ENCODE measurements around the gene DGKG.

Gene DGKG

DNA sequence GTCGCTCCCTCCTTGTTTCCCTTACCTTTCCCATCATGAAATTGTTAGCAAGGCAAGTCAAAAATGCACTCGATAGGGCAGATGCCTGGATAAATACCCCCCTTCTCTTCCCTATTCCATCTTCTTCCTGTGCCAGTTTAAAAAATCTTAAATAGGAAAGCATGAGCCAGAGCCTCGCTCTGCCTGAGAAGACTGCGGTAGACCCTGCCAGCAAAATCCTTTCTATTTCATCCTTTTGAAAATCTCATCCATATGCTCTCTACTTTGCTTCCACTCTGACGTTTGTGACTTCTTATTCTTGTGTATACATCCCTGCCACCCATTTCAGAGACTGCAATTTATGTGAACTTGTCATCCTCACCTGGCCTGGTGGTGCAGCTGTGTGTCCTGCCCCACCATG lies 138.6 kb downstream of the DGKG start:
- Histone ChIP-seq H2AFZ (ENCODE audit: low read length) (no peak overlapping the region), H3F3A (ENCODE audit: low read depth) (no peaks in the 10 kb centered on the region), H3K27me3 (ENCODE audit: insufficient read depth, low read length, poor library complexity, severe bottlenecking) (no peaks in the 10 kb centered on the region), H3K4me1 (ENCODE audit: insufficient read depth, low read length, poor library complexity, severe bottlenecking) (peaks cover 6% of the 10 kb centered on the region), H3K79me2 (ENCODE audit: insufficient read depth, low read length) (no peaks in the 10 kb centered on the region), H3K9ac (ENCODE audit: low read depth, low read length, poor library complexity, severe bottlenecking) (no peak overlapping the region), H3K36me3 (ENCODE audit: insufficient read depth, low read length) (no peaks in the 10 kb centered on the region), H3K9me2 (replicated peaks; ENCODE audit: low read depth, low read length) (no peaks in the 10 kb centered on the region), H3K4me2 (ENCODE audit: low read depth, low read length, poor library complexity, severe bottlenecking) (no peak overlapping the region), H3K9me3 (ENCODE audit: insufficient read depth, low read depth, low read length) (no peaks in the 10 kb centered on the region), H3K4me3 (ENCODE audit: low read length, poor library complexity, severe bottlenecking) (no peak overlapping the region), H4K20me1 (ENCODE audit: insufficient read depth, low read length, poor library complexity, severe bottlenecking) (no peaks in the 10 kb centered on the region)
- TF ChIP-seq, protein P1, sequence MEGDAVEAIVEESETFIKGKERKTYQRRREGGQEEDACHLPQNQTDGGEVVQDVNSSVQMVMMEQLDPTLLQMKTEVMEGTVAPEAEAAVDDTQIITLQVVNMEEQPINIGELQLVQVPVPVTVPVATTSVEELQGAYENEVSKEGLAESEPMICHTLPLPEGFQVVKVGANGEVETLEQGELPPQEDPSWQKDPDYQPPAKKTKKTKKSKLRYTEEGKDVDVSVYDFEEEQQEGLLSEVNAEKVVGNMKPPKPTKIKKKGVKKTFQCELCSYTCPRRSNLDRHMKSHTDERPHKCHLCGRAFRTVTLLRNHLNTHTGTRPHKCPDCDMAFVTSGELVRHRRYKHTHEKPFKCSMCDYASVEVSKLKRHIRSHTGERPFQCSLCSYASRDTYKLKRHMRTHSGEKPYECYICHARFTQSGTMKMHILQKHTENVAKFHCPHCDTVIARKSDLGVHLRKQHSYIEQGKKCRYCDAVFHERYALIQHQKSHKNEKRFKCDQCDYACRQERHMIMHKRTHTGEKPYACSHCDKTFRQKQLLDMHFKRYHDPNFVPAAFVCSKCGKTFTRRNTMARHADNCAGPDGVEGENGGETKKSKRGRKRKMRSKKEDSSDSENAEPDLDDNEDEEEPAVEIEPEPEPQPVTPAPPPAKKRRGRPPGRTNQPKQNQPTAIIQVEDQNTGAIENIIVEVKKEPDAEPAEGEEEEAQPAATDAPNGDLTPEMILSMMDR (conservative IDR thresholded peaks at IDR 0.05; ENCODE audit: low read length), result no peak
- TF ChIP-seq EZH2phosphoT487 (IDR thresholded peaks at IDR 0.05; ENCODE audit: borderline replicate concordance), result no peak

- Histone ChIP-seq H3K27me3 (ENCODE audit: insufficient read depth, low read length, poor library complexity, severe bottlenecking) (no peaks in the 10 kb centered on the region), H3K9me2 (replicated peaks; ENCODE audit: low read depth, low read length) (no peaks in the 10 kb centered on the region), H3K4me3 (ENCODE audit: low read length, poor library complexity, severe bottlenecking) (no peak overlapping the region), H3K4me2 (ENCODE audit: low read depth, low read length, poor library complexity, severe bottlenecking) (no peak overlapping the region), H3K79me2 (ENCODE audit: insufficient read depth, low read length) (no peaks in the 10 kb centered on the region), H3F3A (ENCODE audit: low read depth) (no peaks in the 10 kb centered on the region), H4K20me1 (ENCODE audit: insufficient read depth, low read length, poor library complexity, severe bottlenecking) (no peaks in the 10 kb centered on the region), H2AFZ (ENCODE audit: low read length) (no peak overlapping the region), H3K9me3 (ENCODE audit: insufficient read depth, low read depth, low read length) (no peaks in the 10 kb centered on the region), H3K4me1 (ENCODE audit: insufficient read depth, low read length, poor library complexity, severe bottlenecking) (peaks cover 18% of the 10 kb centered on the region), H3K9ac (ENCODE audit: low read depth, low read length, poor library complexity, severe bottlenecking) (no peak overlapping the region), H3K36me3 (ENCODE audit: insufficient read depth, low read length) (no peaks in the 10 kb centered on the region)
- no peak for TF ChIP-seq EZH2phosphoT487 (IDR thresholded peaks at IDR 0.05; ENCODE audit: borderline replicate concordance)
- TF ChIP-seq, protein P1 (conservative IDR thresholded peaks at IDR 0.05; ENCODE audit: low read length), result no peak
Observed at GRCh38 chr3:186221760-186222378, 140.2 kb downstream of the DGKG start.

GRCh38 chr3:186220911-186221645 lies 141.0 kb downstream of the DGKG start:
- Histone ChIP-seq H3K9ac (ENCODE audit: low read depth, low read length, poor library complexity, severe bottlenecking) (no peak overlapping the region), H3K9me2 (replicated peaks; ENCODE audit: low read depth, low read length) (no peaks in the 10 kb centered on the region), H3K9me3 (ENCODE audit: insufficient read depth, low read depth, low read length) (no peaks in the 10 kb centered on the region), H3K4me2 (ENCODE audit: low read depth, low read length, poor library complexity, severe bottlenecking) (no peak overlapping the region), H3K79me2 (ENCODE audit: insufficient read depth, low read length) (no peaks in the 10 kb centered on the region), H4K20me1 (ENCODE audit: insufficient read depth, low read length, poor library complexity, severe bottlenecking) (no peaks in the 10 kb centered on the region), H3K4me1 (ENCODE audit: insufficient read depth, low read length, poor library complexity, severe bottlenecking) (peaks cover 17% of the 10 kb centered on the region), H3K4me3 (ENCODE audit: low read length, poor library complexity, severe bottlenecking) (no peak overlapping the region), H3F3A (ENCODE audit: low read depth) (no peaks in the 10 kb centered on the region), H2AFZ (ENCODE audit: low read length) (no peak overlapping the region), H3K36me3 (ENCODE audit: insufficient read depth, low read length) (no peaks in the 10 kb centered on the region), H3K27me3 (ENCODE audit: insufficient read depth, low read length, poor library complexity, severe bottlenecking) (no peaks in the 10 kb centered on the region)
- no peak for TF ChIP-seq EZH2phosphoT487 (IDR thresholded peaks at IDR 0.05; ENCODE audit: borderline replicate concordance)
- TF ChIP-seq, protein P1 (conservative IDR thresholded peaks at IDR 0.05; ENCODE audit: low read length), result peak; percentile 33; the same call in 1 of the 2 replicates
